ENCODE measurements around the gene B9D1. TPM values are rescaled to one million over a fixed set of nuclear protein-coding genes. Genes with fewer than 3 reads are reported as not detected.

B9D1 gene
- total and polyA plus RNA-seq, 2 of the 13 experiments (the other 11 are each of a cell fraction or from before 2014, with no cell fraction given) = 27.7 to 31.1 TPM

GRCh38 chr17:19381741-19382444, 19.4 kb upstream of the B9D1 start (continued):
- TF ChIP-seq, protein P1, sequence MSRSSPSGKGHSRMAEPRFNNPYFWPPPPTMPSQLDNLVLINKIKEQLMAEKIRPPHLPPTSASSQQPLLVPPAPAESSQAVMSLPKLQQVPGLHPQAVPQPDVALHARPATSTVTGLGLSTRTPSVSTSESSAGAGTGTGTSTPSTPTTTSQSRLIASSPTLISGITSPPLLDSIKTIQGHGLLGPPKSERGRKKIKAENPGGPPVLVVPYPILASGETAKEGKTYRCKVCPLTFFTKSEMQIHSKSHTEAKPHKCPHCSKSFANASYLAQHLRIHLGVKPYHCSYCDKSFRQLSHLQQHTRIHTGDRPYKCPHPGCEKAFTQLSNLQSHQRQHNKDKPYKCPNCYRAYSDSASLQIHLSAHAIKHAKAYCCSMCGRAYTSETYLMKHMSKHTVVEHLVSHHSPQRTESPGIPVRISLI (CRISPR knock-in tag; IDR thresholded peaks at IDR 0.05; ENCODE audit: borderline replicate concordance) = no peak
- TF ChIP-seq ZNF558 (CRISPR knock-in tag; IDR thresholded peaks at IDR 0.05; ENCODE audit: borderline replicate concordance) (no peak), ARNTL (CRISPR knock-in tag; IDR thresholded peaks at IDR 0.05) (no peak), BRD4 (CRISPR knock-in tag; IDR thresholded peaks at IDR 0.05) (no peak)

- FAIRE-seq (no peak), ATAC-seq (no peak), DNase-seq (ENCODE audit: low spot score) (no peak)
- intact Hi-C loops (cut with micrococcal nuclease; ENCODE audit: unreplicated experiment) (no loop called here), in situ Hi-C loops (cut with HindIII; ENCODE audit: extremely low pct_ligation_motif_present, low pct_unique_long_range_greater_than_20kb) (no loop called here)
- Histone ChIP-seq H3K9me3 (ENCODE audit: low read length) (no peaks in the 10 kb centered on the region), H2AFZ (ENCODE audit: low read length) (no peak overlapping the region), H3K79me2 (ENCODE audit: insufficient read depth, low read length) (peaks cover 12% of the 10 kb centered on the region), H3K27ac (ENCODE audit: extremely low read length, insufficient read depth, low read length) (no peak overlapping the region), H3K36me3 (replicated peaks in 1 of 2; ENCODE audit: control insufficient read depth in 1 of 2, insufficient read depth in 2 of 2, low read length in 2 of 2) (peaks cover 13 to 41% of the 10 kb centered on the region in 2 experiments), H4K20me1 (ENCODE audit: insufficient read depth, low read length) (no peaks in the 10 kb centered on the region), H3K4me1 (ENCODE audit: insufficient read depth, low read length) (peaks cover 38% of the 10 kb centered on the region), H3K27me3 (ENCODE audit: control insufficient read depth in 1 of 2, insufficient read depth in 2 of 2, low read length in 2 of 2) (peaks cover 0 to 2% of the 10 kb centered on the region in 2 experiments; a peak in 1 of 5 replicates), H3K4me3 (replicated peaks in 1 of 3; ENCODE audit: insufficient read depth in 1 of 3, low read depth in 2 of 3, low read length in 3 of 3) (no peak overlapping the region), H3K4me2 (ENCODE audit: low read depth, low read length) (no peak overlapping the region), H3K9ac (ENCODE audit: insufficient read depth, low read depth, low read length) (no peak overlapping the region)
- TF ChIP-seq ZC3H13 (CRISPR knock-in tag; IDR thresholded peaks at IDR 0.05) = peak; percentile 5; the same call in 1 of the 2 replicates
- TF ChIP-seq FOXJ3 (CRISPR knock-in tag; IDR thresholded peaks at IDR 0.05; ENCODE audit: borderline replicate concordance) = no peak
- TF ChIP-seq, protein P2, sequence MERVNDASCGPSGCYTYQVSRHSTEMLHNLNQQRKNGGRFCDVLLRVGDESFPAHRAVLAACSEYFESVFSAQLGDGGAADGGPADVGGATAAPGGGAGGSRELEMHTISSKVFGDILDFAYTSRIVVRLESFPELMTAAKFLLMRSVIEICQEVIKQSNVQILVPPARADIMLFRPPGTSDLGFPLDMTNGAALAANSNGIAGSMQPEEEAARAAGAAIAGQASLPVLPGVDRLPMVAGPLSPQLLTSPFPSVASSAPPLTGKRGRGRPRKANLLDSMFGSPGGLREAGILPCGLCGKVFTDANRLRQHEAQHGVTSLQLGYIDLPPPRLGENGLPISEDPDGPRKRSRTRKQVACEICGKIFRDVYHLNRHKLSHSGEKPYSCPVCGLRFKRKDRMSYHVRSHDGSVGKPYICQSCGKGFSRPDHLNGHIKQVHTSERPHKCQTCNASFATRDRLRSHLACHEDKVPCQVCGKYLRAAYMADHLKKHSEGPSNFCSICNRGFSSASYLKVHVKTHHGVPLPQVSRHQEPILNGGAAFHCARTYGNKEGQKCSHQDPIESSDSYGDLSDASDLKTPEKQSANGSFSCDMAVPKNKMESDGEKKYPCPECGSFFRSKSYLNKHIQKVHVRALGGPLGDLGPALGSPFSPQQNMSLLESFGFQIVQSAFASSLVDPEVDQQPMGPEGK (CRISPR knock-in tag; IDR thresholded peaks at IDR 0.05) = no peak
- no peak for TF ChIP-seq YEATS4 (CRISPR knock-in tag; IDR thresholded peaks at IDR 0.05; ENCODE audit: borderline replicate concordance)
- ChIA-PET POLR2A (no interaction called here), CTCF (ENCODE audit: low intra/inter-chr PET ratio, low total read pairs) (no interaction called here)
- BruUV-seq (replicated peaks) = no TSS peak
- 92% methylated on average over 6 of the region's 7 CpGs for WGBS (ENCODE audit: low lambda C conversion rate)
Measured at GRCh38 chr17:19381361-19381740, 18.8 kb upstream of the B9D1 start.
